Measurements from ENCODE around the gene MARS1.
A peak's percentile ranks its signal among the peaks of the same experiment; 100 is the strongest.

Gene MARS1

GRCh38 chr12:57452181-57452936 is 35.5 kb upstream of the MARS1 start:
- no peak overlapping the region for H3K4me3 ChIP-seq (replicated peaks; ENCODE audit: insufficient read depth, low read length)
- H3K27me3 ChIP-seq (ENCODE audit: insufficient read depth, poor library complexity, severe bottlenecking), result no peaks in the 10 kb centered on the region
- TF ChIP-seq SPI1 (IDR thresholded peaks at IDR 0.05; ENCODE audit: borderline replicate concordance, low read depth), result no peak
- TF ChIP-seq CTCF (IDR thresholded peaks at IDR 0.05; ENCODE audit: insufficient read depth, low read length), result no peak
- no peak for TF ChIP-seq REST (IDR thresholded peaks at IDR 0.05; ENCODE audit: insufficient replicate concordance, low read depth)
- TF ChIP-seq GABPA (IDR thresholded peaks at IDR 0.05; ENCODE audit: low read depth), result no peak
- TF ChIP-seq POLR2AphosphoS5 (IDR thresholded peaks at IDR 0.05; ENCODE audit: low read depth), result no peak
- H3K27ac ChIP-seq (replicated peaks), result no peak overlapping the region
- no peak for DNase-seq (ENCODE audit: low read depth in 1 of 2, low spot score in 1 of 2)

- Histone ChIP-seq H3K27ac (replicated peaks) (no peak overlapping the region), H3K4me3 (replicated peaks; ENCODE audit: insufficient read depth, low read length) (no peak overlapping the region), H3K27me3 (ENCODE audit: insufficient read depth, poor library complexity, severe bottlenecking) (no peaks in the 10 kb centered on the region)
- TF ChIP-seq POLR2AphosphoS5 (IDR thresholded peaks at IDR 0.05; ENCODE audit: low read depth) (no peak), CTCF (IDR thresholded peaks at IDR 0.05; ENCODE audit: insufficient read depth, low read length) (peak; percentile 91)
- DNase-seq (ENCODE audit: low read depth in 1 of 2, low spot score in 1 of 2), result peak in 1 of 2 experiments; percentile 70
Observed at GRCh38 chr12:57452937-57453509, 34.8 kb upstream of the MARS1 start.

- TF ChIP-seq REST (IDR thresholded peaks at IDR 0.05; ENCODE audit: insufficient replicate concordance, low read depth) (no peak), SPI1 (IDR thresholded peaks at IDR 0.05; ENCODE audit: borderline replicate concordance, low read depth) (no peak), POLR2AphosphoS5 (IDR thresholded peaks at IDR 0.05; ENCODE audit: low read depth) (no peak), CTCF (IDR thresholded peaks at IDR 0.05; ENCODE audit: insufficient read depth, low read length) (no peak), GABPA (IDR thresholded peaks at IDR 0.05; ENCODE audit: low read depth) (no peak)
- Histone ChIP-seq H3K4me3 (replicated peaks; ENCODE audit: insufficient read depth, low read length) (no peak overlapping the region), H3K27ac (replicated peaks) (no peak overlapping the region), H3K27me3 (ENCODE audit: insufficient read depth, poor library complexity, severe bottlenecking) (no peaks in the 10 kb centered on the region)
- DNase-seq (ENCODE audit: low read depth in 1 of 2, low spot score in 1 of 2), result no peak
Observed at GRCh38 chr12:57454213-57454565, 33.7 kb upstream of the MARS1 start.

All from HL-60 (cell line).